ENCODE results near the gene CEP350.

DNA sequence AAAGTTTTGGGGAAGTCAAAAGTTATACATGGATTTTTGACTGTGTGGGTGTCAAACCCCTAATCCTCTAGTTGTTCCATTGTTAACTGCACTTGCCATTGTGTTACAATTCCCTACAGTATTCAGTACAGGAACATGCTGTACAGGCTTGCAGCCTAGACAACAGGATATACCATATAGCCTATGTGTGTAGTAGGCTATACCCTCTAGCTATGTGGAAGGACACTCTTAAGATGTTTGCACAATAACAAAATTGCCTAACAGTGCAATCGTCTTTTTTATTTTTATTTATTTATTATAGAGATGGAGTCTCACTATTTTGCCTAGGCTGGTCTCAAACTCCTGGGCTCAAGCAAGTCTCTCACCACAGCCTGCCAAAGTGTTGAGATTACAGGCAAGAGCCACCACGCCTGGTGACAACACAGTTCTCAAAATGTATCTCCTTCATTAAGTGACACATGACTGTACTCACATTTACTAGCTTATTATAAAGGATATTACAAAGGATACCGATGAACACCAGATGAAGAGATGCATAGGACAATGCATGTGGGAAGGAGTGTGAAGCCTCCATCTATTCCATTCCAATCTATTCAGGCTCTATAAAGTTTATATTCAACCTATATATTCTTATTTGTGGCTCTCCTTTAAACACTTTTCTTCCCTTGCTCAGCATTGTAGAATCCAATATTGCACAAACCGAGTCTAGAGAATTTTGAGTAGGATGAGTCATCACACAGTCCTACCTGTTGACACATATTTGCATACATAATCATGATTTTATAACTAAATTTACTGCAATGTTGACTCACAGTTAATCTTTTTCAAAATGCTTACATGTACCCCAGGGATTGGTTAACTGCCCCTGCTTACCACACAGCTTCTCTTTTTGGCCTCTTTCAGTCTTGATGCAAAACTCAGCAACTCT, 28.4 kb upstream of the CEP350 start:
- no peak for TF ChIP-seq POLR2AphosphoS5 (IDR thresholded peaks at IDR 0.05)
- TF ChIP-seq, protein P1, sequence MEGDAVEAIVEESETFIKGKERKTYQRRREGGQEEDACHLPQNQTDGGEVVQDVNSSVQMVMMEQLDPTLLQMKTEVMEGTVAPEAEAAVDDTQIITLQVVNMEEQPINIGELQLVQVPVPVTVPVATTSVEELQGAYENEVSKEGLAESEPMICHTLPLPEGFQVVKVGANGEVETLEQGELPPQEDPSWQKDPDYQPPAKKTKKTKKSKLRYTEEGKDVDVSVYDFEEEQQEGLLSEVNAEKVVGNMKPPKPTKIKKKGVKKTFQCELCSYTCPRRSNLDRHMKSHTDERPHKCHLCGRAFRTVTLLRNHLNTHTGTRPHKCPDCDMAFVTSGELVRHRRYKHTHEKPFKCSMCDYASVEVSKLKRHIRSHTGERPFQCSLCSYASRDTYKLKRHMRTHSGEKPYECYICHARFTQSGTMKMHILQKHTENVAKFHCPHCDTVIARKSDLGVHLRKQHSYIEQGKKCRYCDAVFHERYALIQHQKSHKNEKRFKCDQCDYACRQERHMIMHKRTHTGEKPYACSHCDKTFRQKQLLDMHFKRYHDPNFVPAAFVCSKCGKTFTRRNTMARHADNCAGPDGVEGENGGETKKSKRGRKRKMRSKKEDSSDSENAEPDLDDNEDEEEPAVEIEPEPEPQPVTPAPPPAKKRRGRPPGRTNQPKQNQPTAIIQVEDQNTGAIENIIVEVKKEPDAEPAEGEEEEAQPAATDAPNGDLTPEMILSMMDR (IDR thresholded peaks at IDR 0.05), result no peak

All from breast epithelium (tissue), 3 donors.